ENCODE measurements around the gene ACTR5. TPM values are rescaled to one million over a fixed set of nuclear protein-coding genes. Genes with fewer than 3 reads are reported as not detected.

The ACTR5 gene
- total RNA-seq: 10 to 100 TPM; 22.7 to 26.9 TPM
- 18.9 TPM for polyA plus RNA-seq (ENCODE audit: insufficient read depth, low read depth, low replicate concordance)
- long read RNA-seq, donor 1, transcript ACTR5-201 (9 exons, 2,565 nt): major isoform, 8 of 8 reads
- long read RNA-seq, donor 1, partial matches to known transcripts: 0 of 8 reads
- long read RNA-seq, donor 1, other reads (novel, unspliced or antisense): 0 of 8 reads
- long read RNA-seq, donor 2, transcript ACTR5-201 (9 exons, 2,565 nt): major isoform, 7 of 7 reads
- long read RNA-seq, donor 2, partial matches to known transcripts: 0 of 7 reads
- long read RNA-seq, donor 2, other reads (novel, unspliced or antisense): 0 of 7 reads

GRCh38 chr20:38748097-38748860 lies at the start of gene ACTR5:
Gene ACTR5 (plus strand): TSS chr20:38748460. CDS start chr20:38748479, 19 bp downstream.
- peaks cover 4% of the 10 kb centered on the region for H3K4me1 ChIP-seq
- peak within 1 kb of the TSS; percentile 93 to 97 for H3K27ac ChIP-seq
- no peaks in the 10 kb centered on the region for H3K27me3 ChIP-seq
- no peaks in the 10 kb centered on the region for H3K9me3 ChIP-seq
- intact Hi-C loops (cut with DNase I; ENCODE audit: low total_unique reads): no loop called here
- TF ChIP-seq POLR2A (IDR thresholded peaks at IDR 0.05) (no peak), CTCF (IDR thresholded peaks at IDR 0.05) (no peak)
- peak; percentile 95 for DNase-seq
- peak within 1 kb of the TSS; percentile 91 to 93 for H3K4me3 ChIP-seq
- 1% methylated on average over 18 to 68 of the region's 84 CpGs for WGBS, 2 donors
- no peaks in the 10 kb centered on the region for H3K36me3 ChIP-seq (ENCODE audit: low read depth, missing control alignments)

GRCh38 chr20:38698541-38698940 lies 49.7 kb upstream of the ACTR5 start:
- Histone ChIP-seq H3K4me3 (no peak overlapping the region), H3K4me1 (no peaks in the 10 kb centered on the region), H3K27me3 (no peaks in the 10 kb centered on the region), H3K36me3 (ENCODE audit: low read depth, missing control alignments) (no peaks in the 10 kb centered on the region), H3K27ac (no peak overlapping the region), H3K9me3 (no peaks in the 10 kb centered on the region)
- WGBS, 2 donors: 80 to 83% methylated on average over 15 of the region's 15 CpGs
- no peak for DNase-seq
- intact Hi-C loops (cut with DNase I; ENCODE audit: low total_unique reads): no loop called here
- TF ChIP-seq CTCF (IDR thresholded peaks at IDR 0.05) (no peak), POLR2A (IDR thresholded peaks at IDR 0.05) (no peak)

GRCh38 chr20:38700141-38700540 lies 48.1 kb upstream of the ACTR5 start:
- Histone ChIP-seq H3K27me3 (no peaks in the 10 kb centered on the region), H3K4me3 (no peak overlapping the region), H3K36me3 (ENCODE audit: low read depth, missing control alignments) (no peaks in the 10 kb centered on the region), H3K4me1 (no peaks in the 10 kb centered on the region), H3K9me3 (no peaks in the 10 kb centered on the region), H3K27ac (no peak overlapping the region)
- TF ChIP-seq CTCF (IDR thresholded peaks at IDR 0.05): no peak
- no peak for TF ChIP-seq POLR2A (IDR thresholded peaks at IDR 0.05)
- no peak for DNase-seq
- 41 to 70% methylated on average over 2 to 4 of the region's 4 CpGs for WGBS, 2 donors
- intact Hi-C loops (cut with DNase I; ENCODE audit: low total_unique reads): no loop called here

- TF ChIP-seq CTCF (IDR thresholded peaks at IDR 0.05) (no peak), POLR2A (IDR thresholded peaks at IDR 0.05) (no peak)
- Histone ChIP-seq H3K4me3 (no peak overlapping the region), H3K4me1 (no peaks in the 10 kb centered on the region), H3K27me3 (no peaks in the 10 kb centered on the region), H3K9me3 (no peaks in the 10 kb centered on the region), H3K36me3 (ENCODE audit: low read depth, missing control alignments) (no peaks in the 10 kb centered on the region), H3K27ac (no peak overlapping the region)
- no peak for DNase-seq
- intact Hi-C loops (cut with DNase I; ENCODE audit: low total_unique reads): no loop called here
- WGBS, 2 donors: 80 to 85% methylated on average over 1 to 3 of the region's 3 CpGs
Observed at GRCh38 chr20:38700926-38701325, 47.3 kb upstream of the ACTR5 start.

Measured in testis (tissue), 5 donors.